ENCODE results near the gene HNF4A. TPM values are rescaled to one million over a fixed set of nuclear protein-coding genes. Genes with fewer than 3 reads are reported as not detected.

Gene HNF4A
- total and polyA plus RNA-seq, 2 of the 13 experiments (the other 11 are each of a cell fraction or from before 2014, with no cell fraction given) = 80.9 to 169 TPM

- TF ChIP-seq ZBED4 (CRISPR knock-in tag; IDR thresholded peaks at IDR 0.05; ENCODE audit: borderline replicate concordance) (no peak), RBAK (CRISPR knock-in tag; IDR thresholded peaks at IDR 0.05) (no peak), ZNF296 (CRISPR knock-in tag; conservative IDR thresholded peaks at IDR 0.05) (0 out of 2 replicates have a peak, but pooled peaks have one; percentile 11), IRF1 (CRISPR knock-in tag; IDR thresholded peaks at IDR 0.05; ENCODE audit: low read depth) (no peak), HNF1A (IDR thresholded peaks at IDR 0.05; ENCODE audit: low read depth) (no peak), HNF1A (CRISPR knock-in tag; IDR thresholded peaks at IDR 0.05; ENCODE audit: borderline replicate concordance) (no peak), FUBP1 (CRISPR knock-in tag; IDR thresholded peaks at IDR 0.05; ENCODE audit: borderline replicate concordance) (no peak), ZNF329 (CRISPR knock-in tag; IDR thresholded peaks at IDR 0.05; ENCODE audit: low read depth) (no peak), STAT5B (CRISPR knock-in tag; IDR thresholded peaks at IDR 0.05) (no peak), CENPBD1 (CRISPR knock-in tag; IDR thresholded peaks at IDR 0.05; ENCODE audit: borderline replicate concordance, low read depth) (no peak), CEBPG (CRISPR knock-in tag; IDR thresholded peaks at IDR 0.05) (no peak), GZF1 (CRISPR knock-in tag; IDR thresholded peaks at IDR 0.05) (no peak), KDM5B (CRISPR knock-in tag; IDR thresholded peaks at IDR 0.05; ENCODE audit: borderline replicate concordance) (no peak), NRL (CRISPR knock-in tag; IDR thresholded peaks at IDR 0.05; ENCODE audit: borderline replicate concordance) (peak; percentile 67; the same call in 1 of the 2 replicates), ZFP36L2 (CRISPR knock-in tag; IDR thresholded peaks at IDR 0.05) (no peak)
Measured at GRCh38 chr20:44414346-44414714, 58.8 kb downstream of the HNF4A start (continued).
